Caki2 (cell line): ENCODE measurements around the gene S100A8. TPM values are rescaled to one million over a fixed set of nuclear protein-coding genes. Genes with fewer than 3 reads are reported as not detected.
"Not testable (repeated sequence)": the region's sequence is repeated elsewhere in the genome, so short reads cannot be mapped to it uniquely, and the experiment has no call there.

Source experiments
- DNase-seq: peaks from one replicate; pipeline ENCODE4 v3.0.0-alpha.2; 2015; ENCODE audit warnings: low read depth
- in situ Hi-C: cut with HindIII; loops from 2 replicates; pipeline ENCODE4 v1.10.0; 2016; ENCODE audit warnings: low sequenced_read_pairs, low pct_unique_long_range_greater_than_20kb, mixed read lengths
- total RNA-seq: library from RNA; depleted of rRNA; stranded (reverse); fragments of >200 nt; shearing (Covaris generic); gene quantifications from 2 replicates; pipeline ENCODE4 v1.2.3, GENCODE V29; 2014; ENCODE audit warnings: low replicate concordance

Gene S100A8
- total RNA-seq, 1 experiment from 2014 or later = not detected

DNA sequence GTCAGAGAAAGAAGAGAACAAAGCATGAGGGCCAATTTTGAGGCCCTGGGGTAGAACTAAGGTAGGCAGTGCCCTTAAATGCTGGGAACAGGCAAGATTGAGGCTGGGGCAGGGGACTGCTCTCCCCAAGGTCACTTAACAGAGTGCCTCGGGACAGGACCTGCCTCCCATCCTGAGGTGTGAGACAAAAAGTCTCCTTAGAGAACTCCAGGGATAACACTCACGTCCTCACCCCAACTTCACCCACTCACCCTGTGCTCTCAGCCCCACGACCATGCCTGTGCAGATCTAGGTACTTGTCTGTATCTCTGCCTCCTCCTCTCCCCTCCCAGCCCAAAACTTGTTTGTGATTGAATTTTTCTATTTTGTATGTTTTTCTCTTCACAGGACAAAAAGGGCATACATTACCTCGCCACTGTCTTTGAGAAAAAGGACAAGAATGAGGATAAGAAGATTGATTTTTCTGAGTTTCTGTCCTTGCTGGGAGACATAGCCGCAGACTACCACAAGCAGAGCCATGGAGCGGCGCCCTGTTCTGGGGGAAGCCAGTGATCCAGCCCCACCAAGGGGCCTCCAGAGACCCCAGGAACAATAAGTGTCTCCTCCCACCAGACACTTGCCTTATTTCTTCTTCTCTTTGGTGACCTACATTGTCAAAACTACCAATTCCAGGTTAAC, 28.0 kb upstream of the S100A8 start:
- DNase-seq, in situ Hi-C loops: not testable (repeated sequence)

DNA sequence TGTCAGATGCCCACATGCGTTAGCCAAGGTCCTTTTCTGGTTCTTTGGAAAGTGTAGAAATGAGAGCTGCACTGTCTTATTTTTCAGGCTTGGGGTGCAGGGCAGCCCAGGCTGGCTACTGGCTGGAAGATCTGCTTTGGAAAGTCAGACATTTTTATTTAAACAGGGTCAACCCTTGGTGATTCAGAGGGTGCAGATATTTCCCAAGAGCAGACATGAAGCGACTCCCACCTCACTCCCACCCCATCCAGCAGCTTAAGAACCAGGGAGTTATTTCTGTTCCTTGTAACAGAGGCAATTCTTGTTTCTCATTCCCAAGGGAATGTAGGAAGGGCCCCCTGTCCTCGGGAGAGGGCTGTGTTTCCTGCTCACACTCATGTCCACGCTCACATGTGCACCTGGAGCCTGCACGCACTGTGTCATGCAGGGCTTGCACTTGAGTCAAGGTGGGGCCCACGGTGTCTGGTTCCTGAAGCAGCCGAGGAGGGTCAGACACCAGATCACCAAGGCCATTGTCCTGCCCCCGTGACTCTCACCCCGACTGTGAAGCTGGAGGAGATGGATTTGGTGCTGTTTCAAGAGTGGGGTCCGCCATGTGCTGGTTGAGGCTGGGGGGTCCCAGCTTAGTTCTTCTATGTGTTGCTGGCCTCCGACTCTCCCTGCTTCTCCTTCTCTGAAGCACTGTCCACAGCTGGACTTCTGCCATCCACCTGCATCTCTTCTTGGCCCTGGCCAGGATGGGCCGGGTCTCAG, 26.4 kb upstream of the S100A8 start:
- no peak for DNase-seq

GRCh38 chr1:153415850-153416570, 25.1 kb upstream of the S100A8 start, which contains the start of gene S100A7A:
S100A7A (plus strand) TSS chr1:153416520; CDS start chr1:153418083, 1,563 bp downstream.
- no peak for DNase-seq
- in situ Hi-C loops = no loop called here

More for the DNA sequence above, 26.4 kb upstream of the S100A8 start:
- in situ Hi-C loops = no loop called here

DNA sequence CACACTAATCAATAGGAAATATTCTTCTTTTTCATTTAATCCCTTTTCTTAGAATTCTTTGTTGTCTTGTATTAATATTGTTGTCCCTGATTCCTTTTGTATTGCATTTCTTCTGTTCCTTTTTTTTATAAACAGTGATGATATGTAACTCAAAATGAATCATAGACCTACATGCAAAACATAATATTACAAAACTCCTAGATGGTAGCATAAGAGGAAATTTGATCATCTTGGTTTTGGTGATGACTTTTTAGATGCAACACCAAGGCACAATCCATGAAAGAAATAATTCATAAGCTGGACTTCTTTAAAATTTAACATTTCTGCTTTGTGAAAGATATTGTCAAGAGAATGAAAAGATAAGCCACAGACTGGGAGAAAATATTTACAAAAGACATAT, 23.1 kb upstream of the S100A8 start:
- in situ Hi-C loops, DNase-seq: not testable (repeated sequence)

DNA sequence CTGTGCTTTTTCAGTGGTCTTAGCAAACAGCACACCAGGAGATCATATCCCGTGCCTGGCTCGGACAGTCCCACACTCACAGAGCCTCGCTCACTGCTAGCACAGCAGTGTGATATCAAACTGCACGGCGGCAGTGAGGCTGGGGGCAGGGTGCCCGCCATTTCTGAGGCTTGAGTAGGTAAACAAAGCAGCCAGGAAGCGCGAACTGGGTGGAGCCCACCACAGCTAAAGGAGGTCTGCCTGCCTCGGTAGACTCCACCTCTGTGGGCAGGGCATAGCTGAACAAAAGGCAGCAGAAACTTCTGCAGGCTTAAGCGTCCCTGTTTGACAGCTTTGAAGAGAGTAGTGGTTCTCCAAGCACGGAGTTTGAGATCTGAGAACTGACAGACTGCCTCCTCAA, 16.4 kb upstream of the S100A8 start:
- in situ Hi-C loops, DNase-seq: not testable (repeated sequence)

DNA sequence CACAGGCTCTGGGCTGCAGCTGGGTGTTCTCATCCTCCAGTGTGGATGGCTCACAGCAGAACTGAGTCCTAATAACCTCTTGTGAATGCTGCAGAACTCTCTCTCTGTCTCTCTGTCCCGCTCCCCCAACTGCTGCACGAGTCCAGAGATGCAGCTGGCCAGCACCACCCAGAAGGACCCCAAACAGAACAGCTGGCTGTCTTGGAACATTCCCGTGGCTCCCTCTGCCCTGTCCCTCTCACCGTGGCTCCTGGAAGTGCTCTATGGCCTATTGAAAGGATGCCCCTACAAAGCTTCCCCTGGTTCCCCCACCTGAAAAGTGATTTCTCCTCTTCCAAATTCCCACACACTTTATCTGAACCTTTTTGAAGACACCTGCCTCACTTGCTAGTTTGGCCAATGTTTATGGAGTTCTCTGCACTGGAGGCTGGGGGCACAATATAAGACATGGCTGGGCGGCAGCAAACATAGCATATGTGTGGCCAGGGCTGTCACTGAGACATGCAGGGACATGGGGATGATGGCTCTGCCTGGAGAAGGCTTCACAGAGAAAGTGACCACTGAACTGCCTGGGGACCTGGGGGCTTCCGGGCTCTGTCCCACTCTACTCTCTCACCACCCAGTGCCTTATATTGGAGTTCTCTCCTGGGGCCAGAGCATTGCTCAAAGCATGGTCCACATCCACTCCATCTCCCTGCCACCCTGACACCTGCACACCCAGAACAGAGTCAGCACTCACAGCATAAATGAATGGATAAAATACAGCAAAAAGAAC, 15.1 kb upstream of the S100A8 start:
- DNase-seq, in situ Hi-C loops: not testable (repeated sequence)

DNA sequence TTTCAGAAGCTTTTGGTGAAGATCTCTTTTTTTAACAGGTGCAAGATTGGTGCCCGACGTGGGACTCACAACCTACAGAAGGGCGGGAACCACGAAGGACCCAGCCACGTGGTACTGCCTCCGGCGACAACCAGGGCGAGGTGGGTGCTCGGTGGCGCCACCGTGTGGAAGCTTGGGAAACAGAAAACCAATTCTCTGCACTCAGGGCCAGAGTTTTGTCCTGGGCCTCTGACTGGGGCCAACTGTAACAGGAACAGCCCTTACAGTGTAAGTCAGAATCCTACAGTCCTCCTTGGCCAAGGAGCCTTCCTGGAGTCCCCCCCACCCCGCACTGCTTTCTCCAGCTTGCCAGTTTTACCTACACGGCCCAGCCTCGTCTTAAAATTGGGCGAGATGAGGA, 13.9 kb upstream of the S100A8 start:
- in situ Hi-C loops = no loop called here
- DNase-seq = peak; percentile 10

DNA sequence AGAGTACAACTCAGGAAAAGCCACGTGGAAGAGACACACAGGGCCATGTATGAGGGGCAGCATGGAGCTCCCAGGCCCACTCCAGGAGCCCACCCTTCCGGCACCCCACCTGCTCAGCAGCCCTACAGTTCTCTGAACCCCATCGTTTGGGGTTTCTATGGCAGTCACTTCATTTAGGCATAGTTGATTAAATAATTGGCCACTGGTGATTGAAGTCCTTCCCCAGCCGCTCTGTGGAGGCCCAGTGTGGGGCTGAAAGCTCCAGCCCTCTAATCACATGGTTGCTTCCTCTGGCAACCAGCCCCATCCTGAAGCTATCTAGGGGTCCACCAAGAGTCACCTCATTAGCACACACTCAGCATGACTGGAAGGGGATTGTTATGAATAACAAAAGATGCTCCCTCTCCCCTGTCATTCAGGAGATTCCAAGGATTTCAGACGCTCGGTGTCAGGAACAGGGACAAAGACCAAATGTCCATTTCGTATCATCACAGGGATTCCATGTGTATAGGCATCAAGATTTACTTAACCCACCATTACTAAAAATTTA, 13.3 kb upstream of the S100A8 start:
- in situ Hi-C loops = no loop called here
- DNase-seq = no peak

DNA sequence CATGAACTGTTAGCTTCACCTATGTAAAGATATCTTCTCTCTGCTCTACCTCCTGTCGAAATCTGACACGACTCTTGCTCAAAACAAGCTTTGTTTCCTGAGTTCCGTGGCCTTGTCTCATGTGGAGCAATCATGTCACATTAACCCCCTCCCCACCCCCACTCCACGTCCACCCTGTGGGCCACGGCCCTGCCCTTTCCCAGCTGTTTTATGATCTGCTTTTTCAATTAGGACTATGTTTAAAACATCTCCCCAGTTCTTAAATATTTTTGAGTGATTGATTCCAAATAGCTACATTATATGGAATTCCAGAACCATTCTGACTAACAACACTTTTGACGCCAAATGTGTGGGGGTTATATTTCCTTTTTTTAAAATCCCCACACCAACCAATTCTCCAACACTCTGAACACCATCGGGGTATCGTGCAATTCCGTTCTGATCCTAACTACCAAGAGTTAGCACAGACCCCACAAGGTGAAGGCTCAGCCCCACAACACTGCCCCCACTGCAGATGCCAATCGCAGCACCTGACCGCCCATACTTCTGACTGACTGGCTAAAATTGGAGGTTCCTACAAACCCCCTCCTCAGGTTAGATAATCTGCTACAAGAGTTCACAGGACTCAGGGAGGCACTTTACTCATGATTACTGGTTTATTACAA, 12.7 kb upstream of the S100A8 start:
- in situ Hi-C loops = no loop called here
- DNase-seq = no peak

DNA sequence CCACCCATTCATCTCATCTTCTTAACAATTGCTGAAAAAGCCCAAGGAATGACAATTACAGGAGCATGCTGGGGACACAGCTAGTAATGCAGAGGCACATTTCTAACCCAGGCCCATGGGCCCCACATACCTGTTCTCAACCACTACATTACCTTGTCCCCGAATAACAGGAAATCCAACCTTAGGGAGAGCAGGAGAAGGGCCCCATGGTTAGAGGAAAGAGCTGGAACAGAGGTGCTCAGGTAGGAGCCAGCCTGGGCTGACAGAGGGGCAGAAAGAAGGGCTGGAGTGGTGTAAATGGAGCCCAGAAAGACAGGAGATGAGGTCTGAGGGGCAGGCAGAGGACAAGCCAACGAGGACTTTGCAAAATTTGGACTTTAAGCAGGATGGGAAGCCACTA, 11.4 kb upstream of the S100A8 start:
- no peak for DNase-seq
- in situ Hi-C loops = no loop called here

DNA sequence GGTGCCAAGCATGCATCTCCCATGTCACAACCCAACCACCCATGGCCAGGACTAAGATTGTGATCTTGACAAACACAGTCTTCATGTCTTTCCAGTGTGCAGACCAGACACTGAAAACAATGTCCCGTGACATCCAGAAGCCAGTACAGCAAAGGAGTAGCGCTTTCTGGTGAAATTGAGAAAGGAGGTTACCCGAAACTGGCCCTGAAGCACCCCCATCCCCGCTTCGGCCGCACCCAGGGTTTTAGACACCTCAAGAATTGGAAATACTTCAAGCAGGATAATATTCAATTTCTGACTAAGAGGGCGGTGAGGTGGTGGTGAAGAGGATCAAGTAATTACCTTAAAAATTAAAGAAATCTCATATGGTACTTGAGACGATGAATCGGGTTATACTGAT, 10.6 kb upstream of the S100A8 start:
- in situ Hi-C loops = no loop called here
- no peak for DNase-seq

DNA sequence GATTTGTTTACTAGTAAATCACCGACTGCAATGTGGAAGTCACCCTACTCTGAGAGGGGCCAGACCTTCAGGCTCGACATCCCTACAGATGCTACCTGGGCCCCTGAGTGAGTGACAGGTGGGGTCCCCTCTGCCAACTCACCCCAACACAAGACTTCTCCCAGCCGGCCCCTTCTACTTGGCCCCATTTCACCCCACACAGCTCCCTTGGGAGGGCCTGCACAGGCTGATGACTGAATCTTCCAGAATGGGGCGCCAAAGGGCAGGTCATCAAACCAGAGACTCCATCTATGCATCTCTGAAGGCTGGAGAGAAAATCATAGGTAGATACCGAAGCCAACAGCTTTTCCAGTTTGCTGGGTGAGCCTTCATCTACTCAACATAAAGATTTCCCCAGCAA, 9.4 kb upstream of the S100A8 start:
- DNase-seq = no peak
- in situ Hi-C loops = no loop called here

GRCh38 chr1:153399401-153400055, 8.7 kb upstream of the S100A8 start:
- in situ Hi-C loops = no loop called here
- no peak for DNase-seq

- no peak for DNase-seq
- in situ Hi-C loops = no loop called here
Observed at GRCh38 chr1:153397924-153398651, 7.2 kb upstream of the S100A8 start.

GRCh38 chr1:153397051-153397923, 6.4 kb upstream of the S100A8 start:
- in situ Hi-C loops = no loop called here
- no peak for DNase-seq

DNA sequence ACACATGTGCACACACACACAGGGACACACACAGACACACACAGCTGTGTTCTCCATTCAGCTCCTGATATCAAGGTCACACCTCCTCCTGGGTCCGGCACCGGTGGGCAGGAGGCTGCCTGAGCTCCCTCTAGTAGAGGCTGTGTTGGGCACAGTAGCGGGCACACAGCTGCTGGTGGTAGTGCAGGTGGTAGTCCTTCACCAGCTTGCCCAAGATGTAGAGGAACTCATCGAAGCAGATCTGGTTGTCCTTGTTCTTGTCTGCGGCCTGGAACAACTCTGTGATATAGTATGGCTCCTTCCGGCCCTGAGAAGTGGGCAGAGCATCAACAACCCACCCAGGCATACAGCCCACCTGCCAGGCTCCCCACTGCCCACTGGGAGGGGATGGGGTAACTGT, 5.6 kb upstream of the S100A8 start:
- in situ Hi-C loops = no loop called here
- DNase-seq = no peak
